Panc1 (cell line): ENCODE results near the gene PRKCD.

Experiments
- POLR2AphosphoS5 ChIP-seq: IDR thresholded peaks from 2 replicates; pipeline ENCODE4 v1.6.1; 2012; ENCODE audit warnings: mild to moderate bottlenecking, low read depth, low read length, moderate library complexity
- SIN3A ChIP-seq: IDR thresholded peaks from 2 replicates; pipeline ENCODE4 v1.6.1; 2012; ENCODE audit warnings: low read depth, mild to moderate bottlenecking, low read length, moderate library complexity, borderline replicate concordance; ENCODE audit not compliant: insufficient read depth
- TCF7L2 ChIP-seq: IDR thresholded peaks from 2 replicates; pipeline ENCODE4 v1.6.1; 2011; ENCODE audit warnings: mild to moderate bottlenecking, low read depth, low read length, inconsistent platforms
- TF ChIP-seq, protein P1 (sequence below): fragments of 450-650 bp; IDR thresholded peaks from 2 replicates; pipeline ENCODE4 v1.5.1; 2017; ENCODE audit warnings: mild to moderate bottlenecking
- TF ChIP-seq, protein P2 (sequence below), 2 experiments: IDR thresholded peaks; 2 replicates each; pipeline ENCODE4 v1.6.1; 2011 to 2012; ENCODE audit warnings: low read depth in 2 of 2, control low read depth in 1 of 2, low read length in 1 of 2, mild to moderate bottlenecking in 1 of 2, moderate library complexity in 1 of 2; ENCODE audit not compliant: insufficient read depth in 1 of 2

DNA sequence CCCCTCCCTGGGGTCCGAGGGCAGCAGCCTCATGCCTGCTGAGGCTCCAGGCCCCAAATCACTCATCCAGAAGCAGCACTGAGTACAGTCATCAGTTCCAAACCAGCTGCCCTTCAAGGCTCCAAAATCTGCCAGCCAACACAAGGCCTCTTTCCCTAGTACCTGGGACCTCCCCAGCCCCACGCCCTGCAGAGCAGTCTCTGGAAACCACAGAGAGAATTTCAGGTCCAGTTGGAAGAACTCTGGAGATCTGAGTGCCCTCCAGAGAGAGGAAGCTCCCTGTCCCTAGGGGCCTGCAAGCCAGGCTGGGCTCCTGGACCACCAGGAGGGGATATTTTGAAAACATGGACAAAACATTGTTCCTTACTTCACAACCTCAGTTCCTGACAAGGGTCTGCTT lies 68.6 kb downstream of the PRKCD start:
- TF ChIP-seq, protein P1, sequence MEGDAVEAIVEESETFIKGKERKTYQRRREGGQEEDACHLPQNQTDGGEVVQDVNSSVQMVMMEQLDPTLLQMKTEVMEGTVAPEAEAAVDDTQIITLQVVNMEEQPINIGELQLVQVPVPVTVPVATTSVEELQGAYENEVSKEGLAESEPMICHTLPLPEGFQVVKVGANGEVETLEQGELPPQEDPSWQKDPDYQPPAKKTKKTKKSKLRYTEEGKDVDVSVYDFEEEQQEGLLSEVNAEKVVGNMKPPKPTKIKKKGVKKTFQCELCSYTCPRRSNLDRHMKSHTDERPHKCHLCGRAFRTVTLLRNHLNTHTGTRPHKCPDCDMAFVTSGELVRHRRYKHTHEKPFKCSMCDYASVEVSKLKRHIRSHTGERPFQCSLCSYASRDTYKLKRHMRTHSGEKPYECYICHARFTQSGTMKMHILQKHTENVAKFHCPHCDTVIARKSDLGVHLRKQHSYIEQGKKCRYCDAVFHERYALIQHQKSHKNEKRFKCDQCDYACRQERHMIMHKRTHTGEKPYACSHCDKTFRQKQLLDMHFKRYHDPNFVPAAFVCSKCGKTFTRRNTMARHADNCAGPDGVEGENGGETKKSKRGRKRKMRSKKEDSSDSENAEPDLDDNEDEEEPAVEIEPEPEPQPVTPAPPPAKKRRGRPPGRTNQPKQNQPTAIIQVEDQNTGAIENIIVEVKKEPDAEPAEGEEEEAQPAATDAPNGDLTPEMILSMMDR: no peak
- TF ChIP-seq SIN3A (no peak), POLR2AphosphoS5 (no peak), TCF7L2 (no peak)
- TF ChIP-seq, protein P2, sequence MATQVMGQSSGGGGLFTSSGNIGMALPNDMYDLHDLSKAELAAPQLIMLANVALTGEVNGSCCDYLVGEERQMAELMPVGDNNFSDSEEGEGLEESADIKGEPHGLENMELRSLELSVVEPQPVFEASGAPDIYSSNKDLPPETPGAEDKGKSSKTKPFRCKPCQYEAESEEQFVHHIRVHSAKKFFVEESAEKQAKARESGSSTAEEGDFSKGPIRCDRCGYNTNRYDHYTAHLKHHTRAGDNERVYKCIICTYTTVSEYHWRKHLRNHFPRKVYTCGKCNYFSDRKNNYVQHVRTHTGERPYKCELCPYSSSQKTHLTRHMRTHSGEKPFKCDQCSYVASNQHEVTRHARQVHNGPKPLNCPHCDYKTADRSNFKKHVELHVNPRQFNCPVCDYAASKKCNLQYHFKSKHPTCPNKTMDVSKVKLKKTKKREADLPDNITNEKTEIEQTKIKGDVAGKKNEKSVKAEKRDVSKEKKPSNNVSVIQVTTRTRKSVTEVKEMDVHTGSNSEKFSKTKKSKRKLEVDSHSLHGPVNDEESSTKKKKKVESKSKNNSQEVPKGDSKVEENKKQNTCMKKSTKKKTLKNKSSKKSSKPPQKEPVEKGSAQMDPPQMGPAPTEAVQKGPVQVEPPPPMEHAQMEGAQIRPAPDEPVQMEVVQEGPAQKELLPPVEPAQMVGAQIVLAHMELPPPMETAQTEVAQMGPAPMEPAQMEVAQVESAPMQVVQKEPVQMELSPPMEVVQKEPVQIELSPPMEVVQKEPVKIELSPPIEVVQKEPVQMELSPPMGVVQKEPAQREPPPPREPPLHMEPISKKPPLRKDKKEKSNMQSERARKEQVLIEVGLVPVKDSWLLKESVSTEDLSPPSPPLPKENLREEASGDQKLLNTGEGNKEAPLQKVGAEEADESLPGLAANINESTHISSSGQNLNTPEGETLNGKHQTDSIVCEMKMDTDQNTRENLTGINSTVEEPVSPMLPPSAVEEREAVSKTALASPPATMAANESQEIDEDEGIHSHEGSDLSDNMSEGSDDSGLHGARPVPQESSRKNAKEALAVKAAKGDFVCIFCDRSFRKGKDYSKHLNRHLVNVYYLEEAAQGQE (IDR thresholded peaks at IDR 0.05; ENCODE audit: insufficient read depth in 1 of 2, low read depth in 2 of 2, low read length in 1 of 2): no peak
